Left lung (tissue), 10 donors: ENCODE data around the gene VEZT. TPM values are rescaled to one million over a fixed set of nuclear protein-coding genes. Genes with fewer than 3 reads are reported as not detected.

Experiments
- ATAC-seq: fragments of 200-7000 bp; cut with Tn5 transposase; one replicate; pipeline ENCODE4 v1.9.1; 2020; ENCODE audit warnings: moderate library complexity
- DNase-seq, 4 donors: peaks; one replicate each; pipeline ENCODE4 v3.0.0-alpha.2; 2013 to 2020
- H3K27ac ChIP-seq, 2 donors: fragments of 200-600 bp; sonication (generic) in 1 of 2; one replicate each; pipeline versions ENCODE4 v1.5.0 to v1.8.0; 2020 to 2021
- H3K27me3 ChIP-seq, 2 donors: fragments of 200-600 bp; sonication (generic) in 1 of 2; one replicate each; pipeline versions ENCODE4 v1.5.0 to v1.8.0; 2020 to 2021
- H3K36me3 ChIP-seq, 2 donors: fragments of 200-600 bp; sonication (generic) in 1 of 2; one replicate each; pipeline versions ENCODE4 v1.5.0 to v1.8.0; 2020 to 2021
- H3K4me1 ChIP-seq, 2 donors: fragments of 200-600 bp; one replicate each; pipeline ENCODE4 v1.8.0; 2021
- H3K4me3 ChIP-seq, 2 donors: fragments of 200-600 bp; sonication (generic) in 1 of 2; one replicate each; pipeline versions ENCODE4 v1.5.0 to v1.8.0; 2020 to 2021; ENCODE audit warnings: mild to moderate bottlenecking in 1 of 2
- H3K9me3 ChIP-seq, 2 donors: fragments of 200-600 bp; sonication (generic) in 1 of 2; one replicate each; pipeline versions ENCODE4 v1.5.0 to v1.8.0; 2020 to 2021
- intact Hi-C, 2 donors: fragments of 100-400 bp; cut with DNase I; formaldehyde crosslinking; loops; one replicate each; pipeline versions ENCODE4 v1.11.2 to v1.14.2; 2022
- polyA plus RNA-seq, 6 donors: library from polyadenylated mRNA; unstranded; fragments of 120-200 nt; gene quantifications; one replicate each; pipeline ENCODE4 v1.2.1, GENCODE V29; 2013; ENCODE audit not compliant: insufficient read length in 6 of 6
- total RNA-seq, 2 donors: library from RNA; stranded (reverse); fragmentation: NEBNext Ultra II Directional; extraction: Animal tissue kit (Norgen Biotek cat#: 25700); gene quantifications; one replicate each; pipeline ENCODE4 v1.2.1, GENCODE V29; 2021
- TF ChIP-seq, protein P1 (sequence below), 2 donors: fragments of 200-600 bp; sonication (generic) in 1 of 2; IDR thresholded peaks; one replicate each; pipeline versions ENCODE4 v1.5.0 to v1.8.0; 2021; ENCODE audit warnings: antibody characterized with exemption in 2 of 2
- donor health status: DM: no; HTN: yes; CAD: no.
- donor health status: DM: no; HTN: no; CAD: no.

Gene VEZT
- total and polyA plus RNA-seq, 8 donors = 69.4 to 108 (median 87.1) TPM

DNA sequence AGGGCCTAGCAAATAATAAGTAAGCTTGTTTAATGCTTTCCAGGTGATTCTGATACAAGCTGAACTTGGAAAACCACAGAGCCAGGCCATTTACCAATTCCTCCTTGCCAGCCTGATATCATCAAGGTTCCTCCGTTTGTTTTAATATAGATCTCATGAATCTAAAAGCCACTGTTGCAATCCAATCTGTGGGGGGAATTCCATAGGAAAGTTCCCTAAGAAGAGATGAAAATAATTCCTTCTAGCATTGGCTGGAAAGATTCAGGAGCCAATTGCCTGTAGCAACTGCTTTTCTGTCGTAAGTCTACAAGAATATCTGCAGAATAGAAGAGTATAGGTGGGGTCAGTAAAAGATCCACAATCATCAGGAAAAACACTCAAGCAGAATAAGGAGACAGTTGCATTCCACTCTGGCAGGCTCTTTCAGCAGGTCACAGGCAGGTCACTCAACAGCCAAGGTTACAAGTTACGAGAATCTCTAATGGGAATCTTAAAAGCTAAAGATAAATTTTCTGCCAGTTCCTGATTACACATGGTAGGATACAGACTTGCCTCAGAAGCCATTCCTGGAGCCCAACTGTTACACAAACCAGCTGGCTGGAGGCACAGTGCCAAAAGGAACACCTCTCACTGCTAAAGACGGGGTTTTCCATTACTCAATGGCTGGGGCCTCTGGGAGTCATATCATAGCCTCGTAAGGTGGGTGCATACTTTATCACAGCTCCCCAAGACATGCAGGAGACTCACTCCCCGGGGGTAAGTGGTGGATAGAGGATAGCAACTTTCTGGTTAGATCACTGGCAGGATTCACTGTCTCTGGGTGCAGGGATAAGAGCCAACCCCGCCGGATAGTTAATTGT lies 44.0 kb upstream of the VEZT start:
- peak; percentile 86 for ATAC-seq
- peak overlapping the region; percentile 10 to 45 for H3K27ac ChIP-seq

DNA sequence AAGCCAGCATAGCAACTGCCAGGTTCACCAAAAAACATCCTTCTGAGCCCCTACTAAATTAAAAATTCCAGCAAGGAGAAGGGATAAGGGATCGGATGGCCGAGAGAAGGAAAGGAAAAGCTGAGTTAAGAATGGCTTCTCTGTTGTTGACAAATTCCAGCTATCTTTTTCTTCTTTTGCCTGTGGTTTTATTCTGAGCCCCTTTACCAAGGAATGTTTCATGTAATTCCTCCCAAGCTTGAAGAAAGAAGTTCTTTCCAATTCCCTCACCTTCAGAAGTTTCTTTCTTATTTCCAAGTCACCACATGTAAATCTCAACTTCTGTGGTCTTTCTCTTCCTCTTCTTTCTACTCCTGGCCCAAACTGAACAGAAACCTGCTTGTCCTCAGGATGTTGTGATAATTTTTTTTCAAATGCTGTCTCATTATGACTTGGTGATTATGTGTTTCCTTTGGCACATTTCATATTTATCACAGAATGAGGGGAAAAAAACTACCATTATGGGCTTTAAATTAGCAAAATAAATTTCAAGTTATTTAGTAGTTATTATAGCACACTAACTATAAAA lies 40.3 kb upstream of the VEZT start:
- Histone ChIP-seq H3K27ac (no peak overlapping the region), H3K4me3 (no peak overlapping the region), H3K9me3 (no peaks in the 10 kb centered on the region), H3K27me3 (no peaks in the 10 kb centered on the region), H3K4me1 (peaks cover 0 to 7% of the 10 kb centered on the region in 2 donors), H3K36me3 (peaks cover 0 to under 1% of the 10 kb centered on the region in 2 donors)
- no peak for DNase-seq
- intact Hi-C loops = no loop called here
- no peak for ATAC-seq
- TF ChIP-seq, protein P1, sequence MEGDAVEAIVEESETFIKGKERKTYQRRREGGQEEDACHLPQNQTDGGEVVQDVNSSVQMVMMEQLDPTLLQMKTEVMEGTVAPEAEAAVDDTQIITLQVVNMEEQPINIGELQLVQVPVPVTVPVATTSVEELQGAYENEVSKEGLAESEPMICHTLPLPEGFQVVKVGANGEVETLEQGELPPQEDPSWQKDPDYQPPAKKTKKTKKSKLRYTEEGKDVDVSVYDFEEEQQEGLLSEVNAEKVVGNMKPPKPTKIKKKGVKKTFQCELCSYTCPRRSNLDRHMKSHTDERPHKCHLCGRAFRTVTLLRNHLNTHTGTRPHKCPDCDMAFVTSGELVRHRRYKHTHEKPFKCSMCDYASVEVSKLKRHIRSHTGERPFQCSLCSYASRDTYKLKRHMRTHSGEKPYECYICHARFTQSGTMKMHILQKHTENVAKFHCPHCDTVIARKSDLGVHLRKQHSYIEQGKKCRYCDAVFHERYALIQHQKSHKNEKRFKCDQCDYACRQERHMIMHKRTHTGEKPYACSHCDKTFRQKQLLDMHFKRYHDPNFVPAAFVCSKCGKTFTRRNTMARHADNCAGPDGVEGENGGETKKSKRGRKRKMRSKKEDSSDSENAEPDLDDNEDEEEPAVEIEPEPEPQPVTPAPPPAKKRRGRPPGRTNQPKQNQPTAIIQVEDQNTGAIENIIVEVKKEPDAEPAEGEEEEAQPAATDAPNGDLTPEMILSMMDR (IDR thresholded peaks at IDR 0.05) = no peak

More for the DNA sequence above, 44.0 kb upstream of the VEZT start:
- peak in 3 of 4 donors; percentile 47 to 67 (median 61) for DNase-seq
- Histone ChIP-seq H3K9me3 (no peaks in the 10 kb centered on the region), H3K27me3 (no peaks in the 10 kb centered on the region), H3K36me3 (peaks cover 0 to 5% of the 10 kb centered on the region in 2 donors), H3K4me1 (peaks cover 0 to 7% of the 10 kb centered on the region in 2 donors), H3K4me3 (no peak overlapping the region)
- intact Hi-C loops = no loop called here
- TF ChIP-seq, protein P1 (IDR thresholded peaks at IDR 0.05) = no peak

DNA sequence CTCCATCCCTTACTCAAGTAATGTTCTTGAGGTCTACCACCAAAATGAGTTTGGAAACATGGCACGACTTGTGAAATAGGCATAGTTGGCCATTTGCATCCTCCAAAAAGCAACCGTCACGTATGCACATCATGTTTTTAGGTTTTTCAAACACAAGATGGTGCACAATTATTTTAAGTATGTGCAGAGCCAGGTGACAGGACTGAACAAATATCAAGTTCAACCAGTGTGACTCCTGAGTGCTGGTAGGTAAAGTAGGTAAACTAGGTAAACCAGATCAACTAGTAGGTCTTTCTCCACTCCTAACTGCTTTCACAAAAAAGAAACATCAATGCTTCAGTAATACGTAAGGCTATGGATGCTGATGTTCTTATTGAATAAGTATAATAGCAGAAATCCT lies 39.5 kb upstream of the VEZT start:
- DNase-seq = no peak
- TF ChIP-seq, protein P1 (IDR thresholded peaks at IDR 0.05) = no peak
- Histone ChIP-seq H3K36me3 (no peaks in the 10 kb centered on the region), H3K27ac (no peak overlapping the region), H3K4me1 (peaks cover 0 to 6% of the 10 kb centered on the region in 2 donors), H3K9me3 (no peaks in the 10 kb centered on the region), H3K4me3 (no peak overlapping the region), H3K27me3 (no peaks in the 10 kb centered on the region)
- no peak for ATAC-seq
- intact Hi-C loops = no loop called here

DNA sequence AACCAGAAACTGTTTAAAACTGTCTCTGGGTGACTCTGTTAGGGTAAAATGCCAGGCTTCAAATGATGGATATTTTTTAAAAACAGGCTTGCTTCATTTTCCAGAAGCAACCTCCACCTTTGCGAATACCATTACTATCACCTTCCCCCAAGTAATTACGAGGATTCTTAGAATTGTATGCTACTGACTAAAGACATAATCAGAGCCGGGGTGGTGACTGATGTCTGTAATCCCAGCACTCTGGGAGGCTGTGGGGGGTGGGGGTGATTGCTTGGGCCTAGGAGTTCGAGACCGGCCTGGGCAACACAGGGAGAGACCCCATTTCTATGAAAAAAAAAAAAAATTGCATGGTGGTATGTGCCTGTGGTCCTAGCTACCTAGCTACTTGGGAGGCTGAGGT lies 38.6 kb upstream of the VEZT start:
- no peaks in the 10 kb centered on the region for H3K4me1 ChIP-seq
- ATAC-seq = no peak
- TF ChIP-seq, protein P1 (IDR thresholded peaks at IDR 0.05) = no peak
- no peak for DNase-seq
- H3K27ac ChIP-seq = no peak overlapping the region
- no peaks in the 10 kb centered on the region for H3K9me3 ChIP-seq
- intact Hi-C loops = no loop called here
- H3K36me3 ChIP-seq = no peaks in the 10 kb centered on the region
- H3K4me3 ChIP-seq = no peak overlapping the region
- no peaks in the 10 kb centered on the region for H3K27me3 ChIP-seq

DNA sequence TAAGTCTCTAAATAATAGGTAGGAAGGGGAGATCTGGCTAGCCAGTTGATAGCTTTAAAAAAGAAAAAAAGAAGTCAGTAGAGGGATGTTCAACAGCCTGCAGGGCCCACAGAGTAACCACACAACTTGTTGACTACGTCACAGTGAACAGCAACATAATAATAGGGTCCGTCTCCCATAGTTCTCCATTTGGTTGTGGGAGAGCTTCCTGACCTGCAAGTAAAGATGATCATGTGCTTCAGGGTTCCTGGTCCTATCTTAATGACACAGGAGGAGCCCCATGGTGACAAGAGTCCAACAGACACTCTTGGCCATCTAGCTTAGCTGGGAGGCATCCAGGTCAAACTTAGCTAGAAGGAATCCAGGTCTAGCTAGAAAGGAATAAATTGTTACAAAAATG lies 36.5 kb upstream of the VEZT start:
- TF ChIP-seq, protein P1 (IDR thresholded peaks at IDR 0.05) = no peak
- intact Hi-C loops = no loop called here
- H3K27ac ChIP-seq = no peak overlapping the region

More for the DNA sequence above, 36.5 kb upstream of the VEZT start:
- Histone ChIP-seq H3K27me3 (no peaks in the 10 kb centered on the region), H3K9me3 (no peaks in the 10 kb centered on the region), H3K4me3 (no peak overlapping the region), H3K4me1 (no peaks in the 10 kb centered on the region), H3K36me3 (no peaks in the 10 kb centered on the region)
- no peak for ATAC-seq
- DNase-seq = no peak
